ENCODE measurements around the gene SHB.

SHB gene

DNA sequence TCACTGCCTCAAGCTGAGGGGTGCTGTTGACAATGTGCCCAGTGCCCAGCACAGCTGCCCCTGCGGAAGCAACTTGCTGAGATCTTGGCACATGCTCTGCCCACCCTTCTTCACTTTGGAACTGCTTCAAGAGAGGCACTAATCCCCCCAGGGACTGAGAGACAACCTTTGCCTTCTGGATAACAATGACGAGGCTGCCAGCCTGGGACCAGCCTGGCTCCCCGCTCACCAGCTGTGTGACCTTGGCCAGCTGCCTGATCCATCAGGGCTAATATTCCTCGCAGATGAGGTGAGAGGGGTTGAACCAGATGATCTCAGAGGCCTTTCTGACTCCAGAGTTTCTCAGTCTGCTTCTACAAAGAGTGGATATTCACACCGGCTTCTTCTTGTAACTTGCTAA lies 81.0 kb downstream of the SHB start:
- Histone ChIP-seq H2AK5ac (ENCODE audit: low read length) (no peak overlapping the region), H3K27ac (ENCODE audit: low read depth, low read length) (no peak overlapping the region), H3K9me3 (ENCODE audit: insufficient read depth, low read depth, low read length) (no peaks in the 10 kb centered on the region), H3K27me3 (ENCODE audit: insufficient read depth, low read length) (no peaks in the 10 kb centered on the region), H3K4ac (ENCODE audit: low read depth, low read length) (no peak overlapping the region), H3K4me3 (ENCODE audit: low read depth, low read length) (no peak overlapping the region), H3K79me2 (ENCODE audit: control insufficient read depth, insufficient read depth, low read length, poor library complexity) (peaks cover 5% of the 10 kb centered on the region), H3K79me1 (ENCODE audit: low read length) (peaks cover 7% of the 10 kb centered on the region), H4K91ac (ENCODE audit: low read depth, low read length) (peak overlapping the region; percentile 20), H3K4me2 (ENCODE audit: low read length) (no peak overlapping the region), H3K36me3 (ENCODE audit: control insufficient read depth in 1 of 2, insufficient read depth in 2 of 2, low read length in 2 of 2) (peaks cover 15 to 24% of the 10 kb centered on the region in 2 experiments), H3K9ac (ENCODE audit: low read length) (no peak overlapping the region), H3K23ac (ENCODE audit: low read length) (no peak overlapping the region), H3K18ac (ENCODE audit: low read length) (peak overlapping the region; percentile 19), H3K4me1 (ENCODE audit: control insufficient read depth in 1 of 2, insufficient read depth in 2 of 2, low read length in 2 of 2) (peaks cover 32 to 37% of the 10 kb centered on the region in 2 experiments), H2BK12ac (ENCODE audit: low read length) (no peak overlapping the region), H2AFZ (ENCODE audit: insufficient read depth, low read length, poor library complexity) (no peak overlapping the region), H4K8ac (ENCODE audit: low read depth, low read length) (no peak overlapping the region), H2BK120ac (ENCODE audit: insufficient read depth, low read length, poor library complexity) (no peak overlapping the region), H3K14ac (ENCODE audit: low read length) (peak overlapping the region; percentile 13), H2BK5ac (ENCODE audit: low read depth, low read length, poor library complexity) (no peak overlapping the region), H4K12ac (ENCODE audit: low read depth, low read length) (no peak overlapping the region)
- DNase-seq: no peak
- no CpG with 5 or more reads among the region's 5 CpGs for WGBS (ENCODE audit: extremely low coverage, insufficient coverage, insufficient read length)

- Histone ChIP-seq H2AFZ (ENCODE audit: insufficient read depth, low read length, poor library complexity) (no peak overlapping the region), H3K23ac (ENCODE audit: low read length) (no peak overlapping the region), H3K14ac (ENCODE audit: low read length) (no peak overlapping the region), H3K4me2 (ENCODE audit: low read length) (no peak overlapping the region), H3K79me1 (ENCODE audit: low read length) (peaks cover 7% of the 10 kb centered on the region), H3K4me3 (ENCODE audit: low read depth, low read length) (no peak overlapping the region), H3K36me3 (ENCODE audit: control insufficient read depth in 1 of 2, insufficient read depth in 2 of 2, low read length in 2 of 2) (peaks cover 11 to 20% of the 10 kb centered on the region in 2 experiments), H3K9ac (ENCODE audit: low read length) (no peak overlapping the region), H4K8ac (ENCODE audit: low read depth, low read length) (no peak overlapping the region), H2BK120ac (ENCODE audit: insufficient read depth, low read length, poor library complexity) (no peak overlapping the region), H3K27me3 (ENCODE audit: insufficient read depth, low read length) (no peaks in the 10 kb centered on the region), H3K27ac (ENCODE audit: low read depth, low read length) (no peak overlapping the region), H2BK5ac (ENCODE audit: low read depth, low read length, poor library complexity) (no peak overlapping the region), H3K4ac (ENCODE audit: low read depth, low read length) (no peak overlapping the region), H3K18ac (ENCODE audit: low read length) (peak overlapping the region; percentile 19), H3K9me3 (ENCODE audit: insufficient read depth, low read depth, low read length) (no peaks in the 10 kb centered on the region), H2AK5ac (ENCODE audit: low read length) (no peak overlapping the region), H2BK12ac (ENCODE audit: low read length) (no peak overlapping the region), H4K91ac (ENCODE audit: low read depth, low read length) (no peak overlapping the region), H3K4me1 (ENCODE audit: control insufficient read depth in 1 of 2, insufficient read depth in 2 of 2, low read length in 2 of 2) (peaks cover 32 to 37% of the 10 kb centered on the region in 2 experiments), H3K79me2 (ENCODE audit: control insufficient read depth, insufficient read depth, low read length, poor library complexity) (peaks cover 5% of the 10 kb centered on the region), H4K12ac (ENCODE audit: low read depth, low read length) (no peak overlapping the region)
- no peak for DNase-seq
- WGBS (ENCODE audit: extremely low coverage, insufficient coverage, insufficient read length): no CpG with 5 or more reads among the region's 7 CpGs
Observed at GRCh38 chr9:37987467-37987981, 81.5 kb downstream of the SHB start.

DNA sequence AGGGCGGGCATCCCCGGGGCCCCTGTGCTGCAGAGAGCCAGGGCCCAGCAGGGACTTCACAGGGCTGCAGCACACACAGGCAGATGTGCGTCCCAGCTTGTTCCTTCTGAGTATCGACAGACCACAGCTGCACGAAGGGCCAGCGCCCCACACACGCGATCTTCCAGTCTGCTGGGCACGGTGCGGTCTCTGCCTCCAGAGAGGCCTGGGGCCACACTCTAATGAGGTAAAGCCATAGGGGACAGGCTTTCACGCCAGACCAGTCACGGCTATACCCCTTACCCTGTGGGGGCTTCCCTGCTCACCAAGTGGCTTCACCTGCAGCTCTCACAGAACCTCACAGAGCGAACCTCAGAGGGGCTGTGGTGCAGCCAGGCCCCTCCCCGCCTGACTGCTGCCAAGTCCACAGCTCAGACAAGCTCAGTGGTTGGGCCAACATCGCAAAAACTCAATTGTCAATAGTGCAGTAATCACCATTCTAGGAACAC lies 82.2 kb downstream of the SHB start:
- no CpG with 5 or more reads among the region's 15 CpGs for WGBS (ENCODE audit: extremely low coverage, insufficient coverage, insufficient read length)
- DNase-seq: no peak

GRCh38 chr9:37986001-37986400 lies 83.0 kb downstream of the SHB start:
- H3K4ac ChIP-seq (ENCODE audit: low read depth, low read length): peak overlapping the region; percentile 31
- H3K23ac ChIP-seq (ENCODE audit: low read length): no peak overlapping the region
- peaks cover 5% of the 10 kb centered on the region for H3K79me2 ChIP-seq (ENCODE audit: control insufficient read depth, insufficient read depth, low read length, poor library complexity)
- no peak overlapping the region for H4K8ac ChIP-seq (ENCODE audit: low read depth, low read length)
- H4K12ac ChIP-seq (ENCODE audit: low read depth, low read length): no peak overlapping the region
- no peak overlapping the region for H3K4me2 ChIP-seq (ENCODE audit: low read length)
- no peak overlapping the region for H2BK120ac ChIP-seq (ENCODE audit: insufficient read depth, low read length, poor library complexity)
- WGBS (ENCODE audit: extremely low coverage, insufficient coverage, insufficient read length): no CpG with 5 or more reads among the region's 4 CpGs
- peaks cover 9 to 14% of the 10 kb centered on the region in 2 experiments for H3K36me3 ChIP-seq (ENCODE audit: control insufficient read depth in 1 of 2, insufficient read depth in 2 of 2, low read length in 2 of 2)
- peaks cover 30 to 37% of the 10 kb centered on the region in 2 experiments for H3K4me1 ChIP-seq (ENCODE audit: control insufficient read depth in 1 of 2, insufficient read depth in 2 of 2, low read length in 2 of 2)
- H3K18ac ChIP-seq (ENCODE audit: low read length): no peak overlapping the region
- H2AFZ ChIP-seq (ENCODE audit: insufficient read depth, low read length, poor library complexity): no peak overlapping the region
- no peak overlapping the region for H2AK5ac ChIP-seq (ENCODE audit: low read length)
- H3K9ac ChIP-seq (ENCODE audit: low read length): no peak overlapping the region
- H3K4me3 ChIP-seq (ENCODE audit: low read depth, low read length): no peak overlapping the region
- H3K9me3 ChIP-seq (ENCODE audit: insufficient read depth, low read depth, low read length): no peaks in the 10 kb centered on the region
- no peak for DNase-seq
- H2BK5ac ChIP-seq (ENCODE audit: low read depth, low read length, poor library complexity): no peak overlapping the region
- no peaks in the 10 kb centered on the region for H3K27me3 ChIP-seq (ENCODE audit: insufficient read depth, low read length)
- no peak overlapping the region for H4K91ac ChIP-seq (ENCODE audit: low read depth, low read length)
- H3K14ac ChIP-seq (ENCODE audit: low read length): peak overlapping the region; percentile 20
- peak overlapping the region; percentile 16 for H2BK12ac ChIP-seq (ENCODE audit: low read length)
- peaks cover 7% of the 10 kb centered on the region for H3K79me1 ChIP-seq (ENCODE audit: low read length)
- no peak overlapping the region for H3K27ac ChIP-seq (ENCODE audit: low read depth, low read length)

More for the DNA sequence above, 82.2 kb downstream of the SHB start:
- H3K9me3 ChIP-seq (ENCODE audit: insufficient read depth, low read depth, low read length): no peaks in the 10 kb centered on the region
- no peak overlapping the region for H2BK120ac ChIP-seq (ENCODE audit: insufficient read depth, low read length, poor library complexity)
- H4K8ac ChIP-seq (ENCODE audit: low read depth, low read length): no peak overlapping the region
- no peak overlapping the region for H3K18ac ChIP-seq (ENCODE audit: low read length)
- no peak overlapping the region for H2AK5ac ChIP-seq (ENCODE audit: low read length)
- peaks cover 11 to 18% of the 10 kb centered on the region in 2 experiments for H3K36me3 ChIP-seq (ENCODE audit: control insufficient read depth in 1 of 2, insufficient read depth in 2 of 2, low read length in 2 of 2)
- no peak overlapping the region for H3K4me2 ChIP-seq (ENCODE audit: low read length)
- H2BK12ac ChIP-seq (ENCODE audit: low read length): no peak overlapping the region
- peaks cover 5% of the 10 kb centered on the region for H3K79me2 ChIP-seq (ENCODE audit: control insufficient read depth, insufficient read depth, low read length, poor library complexity)
- no peak overlapping the region for H4K91ac ChIP-seq (ENCODE audit: low read depth, low read length)
- no peak overlapping the region for H3K27ac ChIP-seq (ENCODE audit: low read depth, low read length)
- H3K4me1 ChIP-seq (ENCODE audit: control insufficient read depth in 1 of 2, insufficient read depth in 2 of 2, low read length in 2 of 2): peaks cover 32 to 37% of the 10 kb centered on the region in 2 experiments
- no peak overlapping the region for H3K9ac ChIP-seq (ENCODE audit: low read length)
- no peaks in the 10 kb centered on the region for H3K27me3 ChIP-seq (ENCODE audit: insufficient read depth, low read length)
- no peak overlapping the region for H2AFZ ChIP-seq (ENCODE audit: insufficient read depth, low read length, poor library complexity)
- peaks cover 7% of the 10 kb centered on the region for H3K79me1 ChIP-seq (ENCODE audit: low read length)
- no peak overlapping the region for H3K14ac ChIP-seq (ENCODE audit: low read length)
- H3K4me3 ChIP-seq (ENCODE audit: low read depth, low read length): no peak overlapping the region
- H3K4ac ChIP-seq (ENCODE audit: low read depth, low read length): no peak overlapping the region
- no peak overlapping the region for H4K12ac ChIP-seq (ENCODE audit: low read depth, low read length)
- no peak overlapping the region for H3K23ac ChIP-seq (ENCODE audit: low read length)
- H2BK5ac ChIP-seq (ENCODE audit: low read depth, low read length, poor library complexity): no peak overlapping the region
